Measurements from ENCODE around the gene CLEC17A. TPM values are rescaled to one million over a fixed set of nuclear protein-coding genes. Genes with fewer than 3 reads are reported as not detected.

Gene CLEC17A
- total and polyA plus RNA-seq, 2 of the 8 experiments (the other 6 are each of a cell fraction or from before 2014, with no cell fraction given) = not detected

GRCh38 chr19:14661372-14661924, 78.6 kb downstream of the CLEC17A start:
- TF ChIP-seq SRF (IDR thresholded peaks at IDR 0.05; ENCODE audit: low read depth, low read length) (no peak), RNF2 (IDR thresholded peaks at IDR 0.05; ENCODE audit: borderline replicate concordance, low read depth, low read length, missing control alignments, poor library complexity, severe bottlenecking) (no peak), CHD1 (IDR thresholded peaks at IDR 0.05; ENCODE audit: low read depth, low read length) (no peak), RXRA (IDR thresholded peaks at IDR 0.05; ENCODE audit: insufficient read depth, low read depth, low read length) (no peak), CEBPB (IDR thresholded peaks at IDR 0.05; ENCODE audit: low read depth, low read length) (no peak), MAFK (IDR thresholded peaks at IDR 0.05; ENCODE audit: low read depth, low read length) (no peak), RFX5 (IDR thresholded peaks at IDR 0.05; ENCODE audit: borderline replicate concordance, low read depth, low read length) (no peak), ASH2L (IDR thresholded peaks at IDR 0.05; ENCODE audit: low read length) (no peak), SP4 (IDR thresholded peaks at IDR 0.05; ENCODE audit: low read length) (no peak), PHF8 (conservative IDR thresholded peaks at IDR 0.05; ENCODE audit: low read depth, low read length) (no peak)
- Histone ChIP-seq H2BK120ac (replicated peaks; ENCODE audit: low read depth, low read length) (no peak overlapping the region), H4K8ac (ENCODE audit: extremely low read depth, insufficient read depth, low read length) (no peak overlapping the region)

More at GRCh38 chr19:14661372-14661924, 78.6 kb downstream of the CLEC17A start:
- Histone ChIP-seq H2BK12ac (ENCODE audit: low read depth, low read length) (no peak overlapping the region), H4K91ac (replicated peaks; ENCODE audit: insufficient read length, low read length) (no peak overlapping the region), H2BK20ac (ENCODE audit: low read length) (no peak overlapping the region), H4K20me1 (replicated peaks in 1 of 2; ENCODE audit: control insufficient read depth in 1 of 2, insufficient read depth in 2 of 2, low read length in 2 of 2) (no peaks in the 10 kb centered on the region), H3K36me3 (ENCODE audit: control insufficient read depth in 2 of 4, insufficient read depth in 4 of 4, low read length in 3 of 4) (no peaks in the 10 kb centered on the region), H4K5ac (ENCODE audit: insufficient read length, low read depth, low read length) (no peak overlapping the region), H2BK5ac (ENCODE audit: low read depth, low read length) (no peak overlapping the region), H3K9ac (replicated peaks in 1 of 4; ENCODE audit: extremely low read depth in 1 of 4, low read depth in 3 of 4, low read length in 3 of 4) (no peak overlapping the region), H3K18ac (ENCODE audit: extremely low read depth, low read length) (no peak overlapping the region), H3K56ac (replicated peaks; ENCODE audit: insufficient read length, low read depth, low read length) (no peak overlapping the region), H3K27ac (ENCODE audit: low read depth, low read length) (no peak overlapping the region), H3K23me2 (ENCODE audit: low read depth, low read length) (no peaks in the 10 kb centered on the region; the same call in 1 of the 2 replicates), H2AFZ (ENCODE audit: low read length) (no peak overlapping the region), H3K9me3 (ENCODE audit: insufficient read depth in 2 of 2, low read depth in 1 of 2, low read length in 1 of 2) (peaks cover 39 to 43% of the 10 kb centered on the region in 2 experiments), H3K4me2 (ENCODE audit: insufficient read depth in 1 of 2, low read depth in 2 of 2, low read length in 2 of 2) (no peak overlapping the region), H3K27me3 (replicated peaks in 1 of 4; ENCODE audit: control insufficient read depth in 3 of 4, extremely low read depth in 1 of 4, insufficient read depth in 3 of 4, low read length in 3 of 4) (no peaks in the 10 kb centered on the region), H3K23ac (ENCODE audit: insufficient read length) (no peak overlapping the region), H3K14ac (ENCODE audit: insufficient read length) (no peak overlapping the region), H2AK5ac (ENCODE audit: low read depth, low read length) (no peak overlapping the region), H3K4me1 (replicated peaks in 1 of 4; ENCODE audit: control insufficient read depth in 3 of 4, insufficient read depth in 4 of 4, low read length in 3 of 4) (no peaks in the 10 kb centered on the region), H3K4me3 (ENCODE audit: extremely low read depth in 1 of 4, insufficient read depth in 2 of 4, low read depth in 3 of 4, low read length in 4 of 4) (no peak overlapping the region), H3K4ac (replicated peaks; ENCODE audit: insufficient read length, low read depth, low read length) (no peak overlapping the region), H3K79me2 (ENCODE audit: control insufficient read depth in 1 of 2, insufficient read depth in 2 of 2, low read length in 2 of 2) (no peaks in the 10 kb centered on the region), H2BK15ac (ENCODE audit: low read length) (no peak overlapping the region), H3K79me1 (ENCODE audit: low read depth, low read length) (no peaks in the 10 kb centered on the region)
- POLR2A ChIA-PET (ENCODE audit: partially characterized antibody) = no interaction called here
- DNase-seq (ENCODE audit: low read depth in 1 of 2, low spot score in 2 of 2) = no peak
- WGBS, 2 experiments (ENCODE audit: extremely low coverage in 1 of 2, insufficient coverage in 1 of 2, insufficient read length in 1 of 2, insufficient replicate concordance in 2 of 2, low coverage in 1 of 2, low lambda C conversion rate in 2 of 2, missing lambda C conversion rate in 1 of 2) = 85% methylated on average over 12 of the region's 12 CpGs; no CpG with 5 or more reads in 1 of the 2 experiments
- CTCF ChIA-PET (ENCODE audit: partially characterized antibody) = interaction anchor here (1.2 kb wide), 1 partner anchor 60 kb away, joined by 3 read pairs; no protein-coding TSS in a partner anchor
- no peak for FAIRE-seq
